Measurements from ENCODE around the gene CREB5.

The CREB5 gene

GRCh38 chr7:28725911-28726310, 313.6 kb downstream of the CREB5 start:
- no peak for DNase-seq

- DNase-seq, result no peak
Measured at GRCh38 chr7:28726555-28726954, 314.2 kb downstream of the CREB5 start.

GRCh38 chr7:28729281-28729680, 317.0 kb downstream of the CREB5 start:
- no peak for DNase-seq

GRCh38 chr7:28729727-28730126, 317.4 kb downstream of the CREB5 start:
- DNase-seq, result no peak

GRCh38 chr7:28731092-28731658, 318.9 kb downstream of the CREB5 start:
- no peak for DNase-seq

GRCh38 chr7:28732071-28732869, 320.0 kb downstream of the CREB5 start:
- no peak for DNase-seq

- DNase-seq, result no peak
Measured at GRCh38 chr7:28733035-28733434, 320.7 kb downstream of the CREB5 start.

- DNase-seq, result no peak
Measured at GRCh38 chr7:28738412-28738811, 326.1 kb downstream of the CREB5 start.

- no peak for DNase-seq
Measured at GRCh38 chr7:28739128-28739527, 326.8 kb downstream of the CREB5 start.

- DNase-seq, result no peak
Measured at GRCh38 chr7:28739826-28740225, 327.5 kb downstream of the CREB5 start.

GRCh38 chr7:28744951-28745350, 332.6 kb downstream of the CREB5 start:
- no peak for DNase-seq

- no peak for DNase-seq
Measured at GRCh38 chr7:28745351-28745750, 333.0 kb downstream of the CREB5 start.

GRCh38 chr7:28747404-28747803, 335.1 kb downstream of the CREB5 start:
- DNase-seq, result no peak

- no peak for DNase-seq
Measured at GRCh38 chr7:28747854-28748253, 335.5 kb downstream of the CREB5 start.

GRCh38 chr7:28748346-28748745, 336.0 kb downstream of the CREB5 start:
- DNase-seq, result no peak

GRCh38 chr7:28748933-28749584, 336.7 kb downstream of the CREB5 start:
- no peak for DNase-seq

- DNase-seq, result no peak
Measured at GRCh38 chr7:28749638-28750037, 337.3 kb downstream of the CREB5 start.

GRCh38 chr7:28750981-28751380, 338.7 kb downstream of the CREB5 start:
- no peak for DNase-seq

GRCh38 chr7:28753613-28754012, 341.3 kb downstream of the CREB5 start:
- DNase-seq, result no peak

- no peak for DNase-seq
Measured at GRCh38 chr7:28754027-28754426, 341.7 kb downstream of the CREB5 start.

GRCh38 chr7:28754447-28754846, 342.1 kb downstream of the CREB5 start:
- no peak for DNase-seq

- DNase-seq, result no peak
Measured at GRCh38 chr7:28755255-28755654, 342.9 kb downstream of the CREB5 start.

- DNase-seq, result no peak
Measured at GRCh38 chr7:28758186-28758585, 345.9 kb downstream of the CREB5 start.

GRCh38 chr7:28759475-28759971, 347.2 kb downstream of the CREB5 start:
- peak; percentile 36 for DNase-seq
